HEK293 (cell line): ENCODE data around the gene TTN.

ENCODE experiments used
- CTCF ChIA-PET: fragments of 350-600 bp; formaldehyde crosslinking; extraction: SDS; loops from one replicate; lab custom pipeline; 2021; ENCODE audit warnings: antibody characterized with exemption; lab: Yijun Ruan, JAX
- POLR2A ChIA-PET: fragments of 300-600 bp; formaldehyde crosslinking; extraction: SDS; loops from one replicate; lab custom pipeline; 2020; ENCODE audit warnings: antibody characterized with exemption, inconsistent platforms; lab: Yijun Ruan, JAX
- H3K27ac ChIP-seq: fragments of 200-500 bp; sonication (Bioruptor generic); 2 replicates; pipeline ENCODE4 v1.5.1; 2014; ENCODE audit warnings: low read depth, low read length, control low read depth, inconsistent platforms; ENCODE audit errors: extremely low read depth
- H3K36me3 ChIP-seq, 2 experiments: fragments of 200-500 bp in 1 of 2; sonication (Bioruptor generic) in 1 of 2; 1 replicate in 1 of 2; 2 replicates in 1 of 2; pipeline ENCODE4 v1.5.1; 2014 to 2017; ENCODE audit warnings: inconsistent platforms in 2 of 2, low read length in 2 of 2; ENCODE audit not compliant: control insufficient read depth in 2 of 2, insufficient read depth in 1 of 2
- H3K4me1 ChIP-seq: fragments of 200-500 bp; sonication (Bioruptor generic); 2 replicates; pipeline ENCODE4 v1.5.1; 2014; ENCODE audit warnings: mild to moderate bottlenecking, low read length, inconsistent platforms; ENCODE audit not compliant: control insufficient read depth, insufficient read depth
- H3K4me3 ChIP-seq: 2 replicates; pipeline ENCODE4 v1.5.1; 2011; ENCODE audit warnings: low read depth, mild to moderate bottlenecking, control low read depth, low read length, moderate library complexity
- H3K9me3 ChIP-seq: fragments of 200-500 bp; sonication (Bioruptor generic); 2 replicates; pipeline ENCODE4 v1.5.1; 2014; ENCODE audit warnings: low read depth, low read length, inconsistent platforms; ENCODE audit not compliant: control insufficient read depth, insufficient read depth
- BCL6B ChIP-seq: fragments of 450-650 bp; formaldehyde crosslinking; IDR thresholded peaks from 2 replicates; pipeline ENCODE4 v1.5.1; 2017; ENCODE audit warnings: missing biosample characterization, missing genetic modification characterization
- CTCF ChIP-seq: fragments of 450-650 bp; formaldehyde crosslinking; IDR thresholded peaks from 2 replicates; pipeline ENCODE4 v1.5.1; 2016; ENCODE audit warnings: missing biosample characterization, missing genetic modification characterization
- ELK4 ChIP-seq: IDR thresholded peaks from 2 replicates; pipeline ENCODE4 v1.6.1; 2011; ENCODE audit warnings: mild to moderate bottlenecking, low read depth, low read length, borderline replicate concordance
- GLIS2 ChIP-seq: fragments of 450-650 bp; formaldehyde crosslinking; IDR thresholded peaks from 2 replicates; pipeline ENCODE4 v1.5.1; 2016; ENCODE audit warnings: missing biosample characterization, missing genetic modification characterization
- INSM2 ChIP-seq: fragments of 450-650 bp; formaldehyde crosslinking; IDR thresholded peaks from 2 replicates; pipeline ENCODE4 v1.5.1; 2016; ENCODE audit warnings: missing biosample characterization, missing genetic modification characterization
- KLF8 ChIP-seq: fragments of 450-650 bp; formaldehyde crosslinking; IDR thresholded peaks from 2 replicates; pipeline ENCODE4 v1.5.1; 2016; ENCODE audit warnings: missing biosample characterization, missing genetic modification characterization
- SCRT1 ChIP-seq: fragments of 450-650 bp; formaldehyde crosslinking; IDR thresholded peaks from 2 replicates; pipeline ENCODE4 v1.5.1; 2016; ENCODE audit warnings: missing biosample characterization, missing genetic modification characterization, borderline replicate concordance
- SP7 ChIP-seq: fragments of 450-650 bp; formaldehyde crosslinking; IDR thresholded peaks from 2 replicates; pipeline ENCODE4 v1.5.1; 2016; ENCODE audit warnings: missing biosample characterization, missing genetic modification characterization
- TSHZ1 ChIP-seq: fragments of 450-650 bp; formaldehyde crosslinking; IDR thresholded peaks from 2 replicates; pipeline ENCODE4 v1.5.1; 2016; ENCODE audit warnings: missing biosample characterization, missing genetic modification characterization, borderline replicate concordance
- ZBTB6 ChIP-seq: fragments of 450-650 bp; formaldehyde crosslinking; IDR thresholded peaks from 2 replicates; pipeline ENCODE4 v1.5.1; 2017; ENCODE audit warnings: missing biosample characterization, missing genetic modification characterization
- ZBTB8A ChIP-seq: fragments of 450-650 bp; formaldehyde crosslinking; IDR thresholded peaks from 2 replicates; pipeline ENCODE4 v1.5.1; 2016; ENCODE audit warnings: missing biosample characterization, missing genetic modification characterization
- ZNF140 ChIP-seq: fragments of 450-650 bp; formaldehyde crosslinking; IDR thresholded peaks from 2 replicates; pipeline ENCODE4 v1.5.1; 2016; ENCODE audit warnings: missing biosample characterization, missing genetic modification characterization
- ZNF16 ChIP-seq: fragments of 450-650 bp; formaldehyde crosslinking; IDR thresholded peaks from 2 replicates; pipeline ENCODE4 v1.5.1; 2016; ENCODE audit warnings: low read depth, missing biosample characterization, missing genetic modification characterization
- ZNF366 ChIP-seq: fragments of 450-650 bp; formaldehyde crosslinking; conservative IDR thresholded peaks from 2 replicates; pipeline ENCODE4 v1.5.1; 2016; ENCODE audit warnings: missing biosample characterization, missing genetic modification characterization
- ZNF449 ChIP-seq: fragments of 450-650 bp; formaldehyde crosslinking; IDR thresholded peaks from 2 replicates; pipeline ENCODE4 v1.5.1; 2017; ENCODE audit warnings: missing biosample characterization, mild to moderate bottlenecking, missing genetic modification characterization, moderate library complexity
- ZNF585B ChIP-seq: fragments of 450-650 bp; formaldehyde crosslinking; IDR thresholded peaks from 2 replicates; pipeline ENCODE4 v1.5.1; 2016; ENCODE audit warnings: missing biosample characterization, missing genetic modification characterization
- ZNF654 ChIP-seq: fragments of 450-650 bp; formaldehyde crosslinking; IDR thresholded peaks from 2 replicates; pipeline ENCODE4 v1.5.1; 2016; ENCODE audit warnings: low read depth, missing biosample characterization, missing genetic modification characterization
- ZNF660 ChIP-seq: fragments of 450-650 bp; IDR thresholded peaks from 2 replicates; pipeline ENCODE4 v1.5.1; 2018; ENCODE audit warnings: missing biosample characterization, mild to moderate bottlenecking, missing genetic modification characterization
- ZNF777 ChIP-seq: fragments of 450-650 bp; formaldehyde crosslinking; IDR thresholded peaks from 2 replicates; pipeline ENCODE4 v1.5.1; 2017; ENCODE audit warnings: missing biosample characterization, missing genetic modification characterization, borderline replicate concordance

The TTN gene

GRCh38 chr2:178799305-178799704 lies 7.9 kb downstream of the TTN start (continued):
- TF ChIP-seq TSHZ1 (tag by site-specific recombination) (no peak), ELK4 (no peak), CTCF (tag by site-specific recombination) (no peak), ZBTB8A (tag by site-specific recombination) (no peak), GLIS2 (tag by site-specific recombination) (no peak), ZBTB6 (tag by site-specific recombination) (no peak), ZNF366 (tag by site-specific recombination) (no peak), ZNF660 (tag by site-specific recombination) (no peak)

- Histone ChIP-seq H3K4me1 (no peaks in the 10 kb centered on the region), H3K4me3 (no peak overlapping the region), H3K9me3 (no peaks in the 10 kb centered on the region), H3K27ac (no peak overlapping the region), H3K36me3 (no peaks in the 10 kb centered on the region)
- ChIA-PET CTCF (interaction anchor here (0.6 to 3.4 kb wide), 24 partner anchors 8 to 1155 kb away, joined by 3 to 19 read pairs (median 4); no protein-coding TSS in a partner anchor), POLR2A (no interaction called here)
- no peak for TF ChIP-seq ZNF585B (tag by site-specific recombination)
- no peak for TF ChIP-seq ZNF140
- no peak for TF ChIP-seq KLF8 (tag by site-specific recombination)
- TF ChIP-seq ZNF16 (tag by site-specific recombination): no peak
- TF ChIP-seq ZNF654 (tag by site-specific recombination): peak; percentile 65
- TF ChIP-seq SP7 (tag by site-specific recombination): no peak
- no peak for TF ChIP-seq SCRT1 (tag by site-specific recombination)
- TF ChIP-seq CTCF (tag by site-specific recombination): peak; percentile 36; the same call in 1 of the 2 replicates
- no peak for TF ChIP-seq ZNF777 (tag by site-specific recombination)
- TF ChIP-seq BCL6B: no peak
- TF ChIP-seq ZNF449: no peak
- no peak for TF ChIP-seq INSM2 (tag by site-specific recombination)
- no peak for TF ChIP-seq ZNF660 (tag by site-specific recombination)
Measured at GRCh38 chr2:178796079-178796677, 11.0 kb downstream of the TTN start.
